K562 (cell line): ENCODE data around the gene PIP4K2C. TPM values are rescaled to one million over a fixed set of nuclear protein-coding genes. Genes with fewer than 3 reads are reported as not detected.

Source experiments
- BRD4 ChIP-seq: fragments of 200-600 bp; sonication (generic); IDR thresholded peaks from 2 replicates; pipeline ENCODE4 v1.6.1; 2017; ENCODE audit warnings: inconsistent platforms
- BRD9 ChIP-seq: fragments of 450-650 bp; IDR thresholded peaks from 2 replicates; pipeline ENCODE4 v1.6.1; 2018; ENCODE audit warnings: low read depth; ENCODE audit not compliant: partially characterized antibody
- CHD2 ChIP-seq: IDR thresholded peaks from 2 replicates; pipeline ENCODE4 v1.6.1; 2011; ENCODE audit warnings: low read depth, low read length
- ELK3 ChIP-seq: fragments of 450-650 bp; formaldehyde crosslinking; IDR thresholded peaks from 2 replicates; pipeline ENCODE4 v1.4.0; 2020; ENCODE audit warnings: mild to moderate bottlenecking
- EP400 ChIP-seq: fragments of 450-650 bp; IDR thresholded peaks from 2 replicates; pipeline ENCODE4 v1.6.1; 2017; ENCODE audit warnings: antibody characterized with exemption, mild to moderate bottlenecking, moderate library complexity
- FIP1L1 ChIP-seq: fragments of 200-400 bp; formaldehyde crosslinking; IDR thresholded peaks from 2 replicates; pipeline ENCODE4 v1.6.1; 2018; ENCODE audit warnings: mild to moderate bottlenecking, low read depth, low read length; ENCODE audit not compliant: poor library complexity, severe bottlenecking
- GTF2E2 ChIP-seq: fragments of 200-800 bp; sonication (Bioruptor generic); IDR thresholded peaks from 2 replicates; pipeline ENCODE4 v1.6.1; 2016; ENCODE audit warnings: missing genetic modification characterization, missing compliant biosample characterization
- HOXB6 ChIP-seq: fragments of 250-450 bp; sonication (Bioruptor Pico); IDR thresholded peaks from 2 replicates; pipeline ENCODE4 v1.5.1; 2022; ENCODE audit warnings: mild to moderate bottlenecking, borderline replicate concordance
- MAZ ChIP-seq, 2 experiments: fragments of 450-650 bp in 1 of 2; sonication (generic) in 1 of 2; formaldehyde crosslinking; IDR thresholded peaks in 1 of 2; conservative IDR thresholded peaks in 1 of 2; 2 replicates each; pipeline versions ENCODE4 v1.4.0 to v1.5.0; 2020; ENCODE audit warnings: mild to moderate bottlenecking in 1 of 2, missing genetic modification reagents in 1 of 2
- MIER1 ChIP-seq: fragments of 450-650 bp; IDR thresholded peaks from 2 replicates; pipeline ENCODE4 v1.6.1; 2016; ENCODE audit warnings: antibody characterized with exemption, mild to moderate bottlenecking, low read depth
- NFATC3 ChIP-seq: fragments of 450-650 bp; IDR thresholded peaks from 2 replicates; pipeline ENCODE4 v1.6.1; 2017; ENCODE audit warnings: mild to moderate bottlenecking
- NR2C2 ChIP-seq, 2 experiments: fragments of 200-800 bp in 1 of 2; sonication (Bioruptor generic) in 1 of 2; sonication (generic) in 1 of 2; formaldehyde crosslinking in 1 of 2; IDR thresholded peaks; 2 replicates each; pipeline versions ENCODE4 v1.6.1 to v1.8.0; 2016 to 2022; ENCODE audit warnings: mild to moderate bottlenecking in 1 of 2, missing compliant biosample characterization in 1 of 2, missing genetic modification characterization in 1 of 2, missing genetic modification reagents in 1 of 2
- NR3C1 ChIP-seq: sonication (generic); formaldehyde crosslinking; IDR thresholded peaks from 2 replicates; pipeline ENCODE4 v1.8.1; 2022; ENCODE audit warnings: missing genetic modification reagents
- POLR2B ChIP-seq: fragments of 450-650 bp; IDR thresholded peaks from 2 replicates; pipeline ENCODE4 v1.6.1; 2018; ENCODE audit warnings: low read depth; ENCODE audit not compliant: partially characterized antibody
- POLR2G ChIP-seq: fragments of 200-400 bp; formaldehyde crosslinking; IDR thresholded peaks from 2 replicates; pipeline ENCODE4 v1.6.1; 2017; ENCODE audit warnings: low read depth, mild to moderate bottlenecking, antibody characterized with exemption, low read length, moderate library complexity
- PURB ChIP-seq: sonication (generic); formaldehyde crosslinking; IDR thresholded peaks from 2 replicates; pipeline ENCODE4 v1.9.0; 2021; ENCODE audit warnings: low read depth, mild to moderate bottlenecking, missing genetic modification reagents
- RBBP5 ChIP-seq: fragments of 200-600 bp; sonication (generic); IDR thresholded peaks from 2 replicates; pipeline ENCODE4 v1.6.1; 2012; ENCODE audit warnings: borderline replicate concordance, mild to moderate bottlenecking, low read length, control low read depth, inconsistent platforms; ENCODE audit not compliant: insufficient read depth, poor library complexity, severe bottlenecking
- SMC3 ChIP-seq: conservative IDR thresholded peaks from 2 replicates; pipeline ENCODE4 v1.6.1; 2011; ENCODE audit warnings: low read depth, low read length, improper control_type of control experiment; ENCODE audit not compliant: insufficient read depth
- TBP ChIP-seq: optimal IDR thresholded peaks from 2 replicates; pipeline ENCODE3; 2011; ENCODE audit warnings: low read depth, low read length, improper control_type of control experiment
- ZBTB7A ChIP-seq: IDR thresholded peaks from 2 replicates; pipeline ENCODE4 v1.6.1; 2011; ENCODE audit warnings: low read depth, mild to moderate bottlenecking, low read length, moderate library complexity, borderline replicate concordance; ENCODE audit not compliant: control insufficient read depth
- ZNF586 ChIP-seq: fragments of 450-650 bp; formaldehyde crosslinking; conservative IDR thresholded peaks from 2 replicates; pipeline ENCODE4 v1.4.0; 2020; ENCODE audit warnings: mild to moderate bottlenecking, moderate library complexity
- ZNF589 ChIP-seq: fragments of 200-800 bp; sonication (Bioruptor generic); IDR thresholded peaks from 2 replicates; pipeline ENCODE4 v1.6.1; 2016; ENCODE audit warnings: low read depth, missing genetic modification characterization, missing compliant biosample characterization
- polyA plus RNA-seq, 8 experiments: library from polyadenylated mRNA; depleted of rRNA in 4 of 8; stranded (reverse) in 5 of 8; unstranded in 3 of 8; fragments of >200 nt; fragmentation: Nextera tagmentation in 2 of 8; fragmentation: Illumina TruSeq in 1 of 8; extraction: Ambion mirVana in 2 of 8; extraction: Trizol in 1 of 8; gene quantifications; 2 replicates each; pipeline versions ENCODE4 v1.2.1 to v1.2.3, GENCODE V29; 2011 to 2014; ENCODE audit warnings: inconsistent platforms in 1 of 8, missing spikeins in 1 of 8
- total RNA-seq, 7 experiments: library from RNA; depleted of rRNA in 6 of 7; stranded (reverse); fragments of >200 nt in 6 of 7; fragmentation: Illumina TruSeq in 2 of 7; extraction: Trizol in 2 of 7; gene quantifications; 2 replicates each; pipeline versions ENCODE4 v1.2.1 to v1.2.3, GENCODE V29; 2011 to 2021; ENCODE audit warnings: low replicate concordance in 1 of 7
- TF ChIP-seq, protein P1 (sequence below): fragments of 200-800 bp; sonication (Bioruptor generic); IDR thresholded peaks from 2 replicates; pipeline ENCODE4 v1.6.1; 2017; ENCODE audit warnings: missing genetic modification characterization, missing compliant biosample characterization
- TF ChIP-seq, protein P2 (sequence below): sonication (generic); formaldehyde crosslinking; IDR thresholded peaks from 2 replicates; pipeline ENCODE4 v1.8.0; 2022; ENCODE audit warnings: missing genetic modification reagents, mild to moderate bottlenecking, moderate library complexity, borderline replicate concordance

Gene PIP4K2C
- total and polyA plus RNA-seq, 9 of the 15 experiments (the other 6 are each of a cell fraction or from before 2014, with no cell fraction given), result 9.0 to 41.4 (median 18.3) TPM

GRCh38 chr12:57546438-57547287 is 44.3 kb upstream of the PIP4K2C start, which contains the start of gene DCTN2 (continued):
- TF ChIP-seq ZNF589 (CRISPR knock-in tag), result 0 out of 2 replicates have a peak, but pooled peaks have one; percentile 36
- peak; percentile 56 for TF ChIP-seq POLR2B
- peak in 1 of 2 experiments; percentile 46; a peak in 1 of 4 replicates for TF ChIP-seq MAZ (CRISPR knock-in tag; conservative IDR thresholded peaks at IDR 0.05 in 1 of 2, IDR thresholded peaks at IDR 0.05 in 1 of 2)
- TF ChIP-seq PURB, result no peak
- TF ChIP-seq NFATC3, result no peak
- peak; percentile 52; the same call in 1 of the 2 replicates for TF ChIP-seq EP400
- TF ChIP-seq SMC3, result no peak
- TF ChIP-seq ZNF586 (CRISPR knock-in tag), result no peak
- TF ChIP-seq CHD2, result peak; percentile 99
- TF ChIP-seq, protein P1, sequence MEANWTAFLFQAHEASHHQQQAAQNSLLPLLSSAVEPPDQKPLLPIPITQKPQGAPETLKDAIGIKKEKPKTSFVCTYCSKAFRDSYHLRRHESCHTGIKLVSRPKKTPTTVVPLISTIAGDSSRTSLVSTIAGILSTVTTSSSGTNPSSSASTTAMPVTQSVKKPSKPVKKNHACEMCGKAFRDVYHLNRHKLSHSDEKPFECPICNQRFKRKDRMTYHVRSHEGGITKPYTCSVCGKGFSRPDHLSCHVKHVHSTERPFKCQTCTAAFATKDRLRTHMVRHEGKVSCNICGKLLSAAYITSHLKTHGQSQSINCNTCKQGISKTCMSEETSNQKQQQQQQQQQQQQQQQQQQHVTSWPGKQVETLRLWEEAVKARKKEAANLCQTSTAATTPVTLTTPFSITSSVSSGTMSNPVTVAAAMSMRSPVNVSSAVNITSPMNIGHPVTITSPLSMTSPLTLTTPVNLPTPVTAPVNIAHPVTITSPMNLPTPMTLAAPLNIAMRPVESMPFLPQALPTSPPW (CRISPR knock-in tag), result peak; percentile 13
- TF ChIP-seq FIP1L1, result peak; percentile 91
- peak; percentile 85 for TF ChIP-seq POLR2G
- TF ChIP-seq NR2C2 (CRISPR knock-in tag; IDR thresholded peaks at IDR 0.05), result 0 out of 2 replicates have a peak, but pooled peaks have one; percentile 16
- TF ChIP-seq NR2C2 (tag; IDR thresholded peaks at IDR 0.05), result peak; percentile 36; the same call in 1 of the 2 replicates
- peak; percentile 70 for TF ChIP-seq RBBP5
- TF ChIP-seq NR3C1 (CRISPR knock-in tag), result no peak
- peak; percentile 50 for TF ChIP-seq BRD4
- TF ChIP-seq TBP, result peak; percentile 74
- no peak for TF ChIP-seq HOXB6 (CRISPR knock-in tag)
- no peak for TF ChIP-seq ELK3 (CRISPR knock-in tag)
- TF ChIP-seq ZBTB7A, result peak; percentile 78; the same call in 1 of the 2 replicates
- TF ChIP-seq GTF2E2 (tag), result no peak
- TF ChIP-seq, protein P2, sequence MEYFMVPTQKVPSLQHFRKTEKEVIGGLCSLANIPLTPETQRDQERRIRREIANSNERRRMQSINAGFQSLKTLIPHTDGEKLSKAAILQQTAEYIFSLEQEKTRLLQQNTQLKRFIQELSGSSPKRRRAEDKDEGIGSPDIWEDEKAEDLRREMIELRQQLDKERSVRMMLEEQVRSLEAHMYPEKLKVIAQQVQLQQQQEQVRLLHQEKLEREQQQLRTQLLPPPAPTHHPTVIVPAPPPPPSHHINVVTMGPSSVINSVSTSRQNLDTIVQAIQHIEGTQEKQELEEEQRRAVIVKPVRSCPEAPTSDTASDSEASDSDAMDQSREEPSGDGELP (CRISPR knock-in tag), result peak; percentile 49; the same call in 1 of the 2 replicates
- TF ChIP-seq BRD9, result peak; percentile 25
- TF ChIP-seq MIER1, result no peak
